ENCODE results near the gene PTPRN2.
"Not testable (repeated sequence)": the region's sequence is repeated elsewhere in the genome, so short reads cannot be mapped to it uniquely, and the experiment has no call there.

PTPRN2 gene

GRCh38 chr7:158532093-158532627 is 55.5 kb downstream of the PTPRN2 start:
- no peak for DNase-seq (ENCODE audit: low spot score)

GRCh38 chr7:158531661-158532060 is 56.0 kb downstream of the PTPRN2 start:
- DNase-seq (ENCODE audit: low spot score): no peak

GRCh38 chr7:158530800-158531609 is 56.6 kb downstream of the PTPRN2 start:
- DNase-seq (ENCODE audit: low spot score): no peak

- no peak for DNase-seq (ENCODE audit: low spot score)
These were observed 58.2 kb downstream of the PTPRN2 start for GRCh38 chr7:158529181-158530096.

GRCh38 chr7:158527915-158528502 is 59.6 kb downstream of the PTPRN2 start:
- no peak for DNase-seq (ENCODE audit: low spot score)

GRCh38 chr7:158527495-158527894 is 60.1 kb downstream of the PTPRN2 start:
- DNase-seq (ENCODE audit: low spot score): no peak

- DNase-seq (ENCODE audit: low spot score): no peak
These were observed 60.6 kb downstream of the PTPRN2 start for GRCh38 chr7:158527038-158527437.

- DNase-seq (ENCODE audit: low spot score): no peak
These were observed 61.1 kb downstream of the PTPRN2 start for GRCh38 chr7:158526531-158526930.

- no peak for DNase-seq (ENCODE audit: low spot score)
These were observed 61.8 kb downstream of the PTPRN2 start for GRCh38 chr7:158525648-158526484.

- DNase-seq (ENCODE audit: low spot score): no peak
These were observed 62.6 kb downstream of the PTPRN2 start for GRCh38 chr7:158524749-158525635.

GRCh38 chr7:158524286-158524685 is 63.3 kb downstream of the PTPRN2 start:
- DNase-seq (ENCODE audit: low spot score): not testable (repeated sequence)

GRCh38 chr7:158523877-158524276 is 63.7 kb downstream of the PTPRN2 start:
- not testable (repeated sequence) for DNase-seq (ENCODE audit: low spot score)

GRCh38 chr7:158523165-158523856 is 64.3 kb downstream of the PTPRN2 start:
- not testable (repeated sequence) for DNase-seq (ENCODE audit: low spot score)

GRCh38 chr7:158521795-158522194 is 65.8 kb downstream of the PTPRN2 start:
- not testable (repeated sequence) for DNase-seq (ENCODE audit: low spot score)

- DNase-seq (ENCODE audit: low spot score): no peak
These were observed 66.8 kb downstream of the PTPRN2 start for GRCh38 chr7:158520825-158521224.

GRCh38 chr7:158519633-158520174 is 67.9 kb downstream of the PTPRN2 start:
- no peak for DNase-seq (ENCODE audit: low spot score)

- no peak for DNase-seq (ENCODE audit: low spot score)
These were observed 68.5 kb downstream of the PTPRN2 start for GRCh38 chr7:158518980-158519632.

- DNase-seq (ENCODE audit: low spot score): no peak
These were observed 70.1 kb downstream of the PTPRN2 start for GRCh38 chr7:158517571-158517970.

- DNase-seq (ENCODE audit: low spot score): no peak
These were observed 70.6 kb downstream of the PTPRN2 start for GRCh38 chr7:158517072-158517471.

All from hematopoietic multipotent progenitor cell treated with erythropoietin and hydrocortisone succinate and interleukin-3 and kit ligand, for 15 days (in vitro differentiated cells).